Mucosa of stomach (tissue), 1 donor: ENCODE results near the gene CAPZA2.
"Not testable (repeated sequence)": the region's sequence is repeated elsewhere in the genome, so short reads cannot be mapped to it uniquely, and the experiment has no call there.

Experiments
- H3K27me3 ChIP-seq: one replicate; pipeline ENCODE4 v1.7.0; 2013; ENCODE audit warnings: mild to moderate bottlenecking, low read length; ENCODE audit not compliant: control insufficient read depth, insufficient read depth
- H3K36me3 ChIP-seq: one replicate; pipeline ENCODE4 v1.7.0; 2013; ENCODE audit warnings: low read length; ENCODE audit not compliant: control insufficient read depth, insufficient read depth
- H3K4me1 ChIP-seq: one replicate; pipeline ENCODE4 v1.7.0; 2013; ENCODE audit warnings: mild to moderate bottlenecking, low read length; ENCODE audit not compliant: control insufficient read depth, insufficient read depth
- H3K4me3 ChIP-seq: one replicate; pipeline ENCODE4 v1.7.0; 2013; ENCODE audit warnings: low read length
- H3K9ac ChIP-seq: one replicate; pipeline ENCODE4 v1.7.0; 2013; ENCODE audit warnings: mild to moderate bottlenecking, low read length, moderate library complexity
- H3K9me3 ChIP-seq: one replicate; pipeline ENCODE4 v1.7.0; 2013; ENCODE audit warnings: mild to moderate bottlenecking, low read length, moderate library complexity; ENCODE audit not compliant: control insufficient read depth
- donor health status: Pancreatic carcinoma.

Gene CAPZA2

GRCh38 chr7:116862234-116862950 is at the start of gene CAPZA2:
CAPZA2 (plus strand) TSS chr7:116862587; CDS start chr7:116862612, 25 bp downstream.
- peak within 1 kb of the TSS; percentile 93 for H3K9ac ChIP-seq
- H3K4me3 ChIP-seq, result peak within 1 kb of the TSS; percentile 76
- peaks cover 5% of the 10 kb centered on the region for H3K4me1 ChIP-seq
- no peaks in the 10 kb centered on the region for H3K27me3 ChIP-seq
- no peaks in the 10 kb centered on the region for H3K36me3 ChIP-seq
- H3K9me3 ChIP-seq, result no peaks in the 10 kb centered on the region

GRCh38 chr7:116812860-116813259 is 49.5 kb upstream of the CAPZA2 start:
- H3K4me1 ChIP-seq, result peaks cover 23% of the 10 kb centered on the region
- no peaks in the 10 kb centered on the region for H3K36me3 ChIP-seq
- no peaks in the 10 kb centered on the region for H3K9me3 ChIP-seq
- no peaks in the 10 kb centered on the region for H3K27me3 ChIP-seq
- no peak overlapping the region for H3K9ac ChIP-seq
- no peak overlapping the region for H3K4me3 ChIP-seq

- H3K36me3 ChIP-seq, H3K27me3 ChIP-seq, H3K4me3 ChIP-seq, H3K9me3 ChIP-seq, H3K9ac ChIP-seq: not testable (repeated sequence)
- H3K4me1 ChIP-seq, result peaks cover 21% of the 10 kb centered on the region
These were observed 49.0 kb upstream of the CAPZA2 start for GRCh38 chr7:116813371-116813770.

- Histone ChIP-seq H3K4me1 (peaks cover 12% of the 10 kb centered on the region), H3K27me3 (no peaks in the 10 kb centered on the region), H3K4me3 (no peak overlapping the region), H3K36me3 (no peaks in the 10 kb centered on the region), H3K9ac (no peak overlapping the region), H3K9me3 (no peaks in the 10 kb centered on the region)
These were observed 47.3 kb upstream of the CAPZA2 start for GRCh38 chr7:116815041-116815440.

- Histone ChIP-seq H3K4me1 (no peaks in the 10 kb centered on the region), H3K9me3 (no peaks in the 10 kb centered on the region), H3K4me3 (no peak overlapping the region), H3K9ac (no peak overlapping the region), H3K36me3 (no peaks in the 10 kb centered on the region), H3K27me3 (no peaks in the 10 kb centered on the region)
These were observed 42.2 kb upstream of the CAPZA2 start for GRCh38 chr7:116820149-116820548.

GRCh38 chr7:116821647-116822046 is 40.7 kb upstream of the CAPZA2 start:
- H3K9me3 ChIP-seq, H3K4me3 ChIP-seq, H3K36me3 ChIP-seq, H3K9ac ChIP-seq, H3K27me3 ChIP-seq, H3K4me1 ChIP-seq: not testable (repeated sequence)

GRCh38 chr7:116824449-116824848 is 37.9 kb upstream of the CAPZA2 start:
- Histone ChIP-seq H3K27me3 (no peaks in the 10 kb centered on the region), H3K9ac (no peak overlapping the region), H3K9me3 (no peaks in the 10 kb centered on the region), H3K4me3 (no peak overlapping the region), H3K4me1 (peaks cover 6% of the 10 kb centered on the region), H3K36me3 (no peaks in the 10 kb centered on the region)

- H3K9me3 ChIP-seq, result no peaks in the 10 kb centered on the region
- no peaks in the 10 kb centered on the region for H3K36me3 ChIP-seq
- peaks cover 14% of the 10 kb centered on the region for H3K4me1 ChIP-seq
- no peak overlapping the region for H3K4me3 ChIP-seq
- no peaks in the 10 kb centered on the region for H3K27me3 ChIP-seq
- H3K9ac ChIP-seq, result no peak overlapping the region
These were observed 34.1 kb upstream of the CAPZA2 start for GRCh38 chr7:116828281-116828680.

- no peaks in the 10 kb centered on the region for H3K36me3 ChIP-seq
- H3K9me3 ChIP-seq, result no peaks in the 10 kb centered on the region
- no peak overlapping the region for H3K4me3 ChIP-seq
- no peaks in the 10 kb centered on the region for H3K27me3 ChIP-seq
- peaks cover 14% of the 10 kb centered on the region for H3K4me1 ChIP-seq
- no peak overlapping the region for H3K9ac ChIP-seq
These were observed 33.3 kb upstream of the CAPZA2 start for GRCh38 chr7:116829041-116829440.

GRCh38 chr7:116829493-116829892 is 32.9 kb upstream of the CAPZA2 start:
- peaks cover 15% of the 10 kb centered on the region for H3K4me1 ChIP-seq
- no peaks in the 10 kb centered on the region for H3K9me3 ChIP-seq
- no peaks in the 10 kb centered on the region for H3K36me3 ChIP-seq

GRCh38 chr7:116832692-116833091 is 29.7 kb upstream of the CAPZA2 start:
- Histone ChIP-seq H3K4me1 (peaks cover 30% of the 10 kb centered on the region), H3K9me3 (no peaks in the 10 kb centered on the region)

More at GRCh38 chr7:116829493-116829892, 32.9 kb upstream of the CAPZA2 start:
- Histone ChIP-seq H3K4me3 (no peak overlapping the region), H3K27me3 (no peaks in the 10 kb centered on the region), H3K9ac (no peak overlapping the region)

GRCh38 chr7:116834815-116835504 is 27.4 kb upstream of the CAPZA2 start:
- H3K36me3 ChIP-seq, result no peaks in the 10 kb centered on the region
- no peak overlapping the region for H3K9ac ChIP-seq
- peaks cover 19% of the 10 kb centered on the region for H3K4me1 ChIP-seq
- H3K9me3 ChIP-seq, result no peaks in the 10 kb centered on the region
- no peak overlapping the region for H3K4me3 ChIP-seq
- H3K27me3 ChIP-seq, result no peaks in the 10 kb centered on the region

More at GRCh38 chr7:116832692-116833091, 29.7 kb upstream of the CAPZA2 start:
- no peak overlapping the region for H3K4me3 ChIP-seq
- H3K36me3 ChIP-seq, result no peaks in the 10 kb centered on the region
- no peaks in the 10 kb centered on the region for H3K27me3 ChIP-seq
- H3K9ac ChIP-seq, result no peak overlapping the region
